ENCODE results near the gene ZBTB49.

Gene ZBTB49

GRCh38 chr4:4358093-4358854, 68.2 kb downstream of the ZBTB49 start:
- FAIRE-seq: no peak

- FAIRE-seq: no peak
Observed at GRCh38 chr4:4361883-4362282, 71.8 kb downstream of the ZBTB49 start.

GRCh38 chr4:4362991-4363697, 73.1 kb downstream of the ZBTB49 start:
- no peak for FAIRE-seq

GRCh38 chr4:4364061-4364460, 74.0 kb downstream of the ZBTB49 start:
- FAIRE-seq: no peak

GRCh38 chr4:4364486-4365208, 74.6 kb downstream of the ZBTB49 start:
- FAIRE-seq: no peak

GRCh38 chr4:4368809-4369580, 78.9 kb downstream of the ZBTB49 start:
- FAIRE-seq: no peak

All from colon (tissue), 2 donors.